NB4 (cell line): Measurements from ENCODE around the gene CHST13.

Source experiments
- TF ChIP-seq, protein P1 (sequence below): IDR thresholded peaks from one replicate; pipeline ENCODE4 v1.5.1; 2012; ENCODE audit warnings: low read depth, low read length
- TF ChIP-seq, protein P2 (sequence below): IDR thresholded peaks from 2 replicates; pipeline ENCODE4 v1.6.1; 2011; ENCODE audit warnings: low read depth, low read length

DNA sequence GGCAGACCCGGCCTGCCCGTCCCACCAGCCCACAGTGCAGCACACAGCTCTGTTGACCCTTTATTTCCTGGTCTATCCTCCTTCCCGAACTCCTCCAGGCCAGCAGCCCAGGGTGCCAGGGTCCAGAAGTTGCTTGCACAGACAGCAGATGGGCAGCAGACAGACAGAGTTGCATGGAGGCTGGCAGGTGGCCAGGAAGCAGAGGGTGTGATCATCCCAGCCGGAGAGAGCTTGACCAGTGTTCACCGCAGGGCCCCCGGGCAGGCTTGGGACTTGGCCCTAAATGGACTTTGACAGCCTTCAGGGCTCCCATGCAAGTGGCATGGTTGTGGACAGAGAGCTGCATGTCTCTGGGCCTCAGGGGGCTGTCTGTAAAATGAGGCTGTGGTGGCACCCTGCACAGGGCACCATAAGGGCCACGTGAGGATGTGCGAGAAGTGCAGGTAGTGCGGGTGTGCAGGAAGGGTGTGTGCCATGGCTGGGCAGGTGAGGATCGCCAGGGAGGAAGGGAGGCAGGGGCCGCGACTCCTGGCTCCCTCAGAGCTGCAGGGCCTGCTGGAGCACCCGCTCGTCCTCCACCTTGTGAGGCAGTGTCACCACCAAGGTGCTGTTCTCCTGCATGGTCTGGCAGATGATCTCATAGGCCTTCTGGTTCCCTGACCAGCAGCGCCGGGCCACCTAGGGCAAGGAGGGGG is 42.0 kb upstream of the CHST13 start:
- TF ChIP-seq, protein P1, sequence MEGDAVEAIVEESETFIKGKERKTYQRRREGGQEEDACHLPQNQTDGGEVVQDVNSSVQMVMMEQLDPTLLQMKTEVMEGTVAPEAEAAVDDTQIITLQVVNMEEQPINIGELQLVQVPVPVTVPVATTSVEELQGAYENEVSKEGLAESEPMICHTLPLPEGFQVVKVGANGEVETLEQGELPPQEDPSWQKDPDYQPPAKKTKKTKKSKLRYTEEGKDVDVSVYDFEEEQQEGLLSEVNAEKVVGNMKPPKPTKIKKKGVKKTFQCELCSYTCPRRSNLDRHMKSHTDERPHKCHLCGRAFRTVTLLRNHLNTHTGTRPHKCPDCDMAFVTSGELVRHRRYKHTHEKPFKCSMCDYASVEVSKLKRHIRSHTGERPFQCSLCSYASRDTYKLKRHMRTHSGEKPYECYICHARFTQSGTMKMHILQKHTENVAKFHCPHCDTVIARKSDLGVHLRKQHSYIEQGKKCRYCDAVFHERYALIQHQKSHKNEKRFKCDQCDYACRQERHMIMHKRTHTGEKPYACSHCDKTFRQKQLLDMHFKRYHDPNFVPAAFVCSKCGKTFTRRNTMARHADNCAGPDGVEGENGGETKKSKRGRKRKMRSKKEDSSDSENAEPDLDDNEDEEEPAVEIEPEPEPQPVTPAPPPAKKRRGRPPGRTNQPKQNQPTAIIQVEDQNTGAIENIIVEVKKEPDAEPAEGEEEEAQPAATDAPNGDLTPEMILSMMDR: no peak
- TF ChIP-seq, protein P2, sequence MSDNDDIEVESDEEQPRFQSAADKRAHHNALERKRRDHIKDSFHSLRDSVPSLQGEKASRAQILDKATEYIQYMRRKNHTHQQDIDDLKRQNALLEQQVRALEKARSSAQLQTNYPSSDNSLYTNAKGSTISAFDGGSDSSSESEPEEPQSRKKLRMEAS: no peak
